ENCODE data around the gene PIP5K1C. TPM values are rescaled to one million over a fixed set of nuclear protein-coding genes. Genes with fewer than 3 reads are reported as not detected.

Gene PIP5K1C
- total and polyA plus RNA-seq, 9 of the 15 experiments (the other 6 are each of a cell fraction or from before 2014, with no cell fraction given): 0.38 to 22.1 (median 4.1) TPM

DNA sequence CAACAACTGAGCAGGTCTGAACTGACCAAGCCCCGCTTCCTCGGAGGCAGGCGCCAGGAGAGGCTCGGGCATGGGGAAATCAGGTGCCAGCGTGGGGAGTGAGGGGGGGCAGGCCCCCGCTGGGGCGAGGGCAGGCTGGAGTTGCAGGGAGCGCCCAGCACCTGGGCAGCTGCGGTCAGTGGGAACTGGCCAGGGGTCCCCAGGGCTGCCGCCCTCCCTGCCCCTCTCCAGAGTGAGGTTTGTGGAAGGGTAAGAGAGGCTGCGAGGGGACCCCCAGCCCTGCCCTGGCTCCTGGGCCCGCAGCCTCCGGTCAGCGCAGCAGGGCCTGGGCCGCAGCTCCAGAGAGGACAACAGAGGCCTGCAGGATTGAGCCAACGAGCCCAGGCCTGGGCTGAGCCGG lies 32.5 kb downstream of the PIP5K1C start:
- H2AFZ ChIP-seq (ENCODE audit: low read depth, low read length): no peak overlapping the region
- TF ChIP-seq MED1 (CRISPR knock-in tag; IDR thresholded peaks at IDR 0.05; ENCODE audit: borderline replicate concordance) (no peak), GABPB2 (CRISPR knock-in tag; conservative IDR thresholded peaks at IDR 0.05) (no peak), ZNF224 (CRISPR knock-in tag; IDR thresholded peaks at IDR 0.05) (no peak), TAL1 (IDR thresholded peaks at IDR 0.05) (no peak), RBM14 (IDR thresholded peaks at IDR 0.05; ENCODE audit: borderline replicate concordance, insufficient read depth, low read depth, low read length) (no peak), MAFK (IDR thresholded peaks at IDR 0.05; ENCODE audit: low read length) (no peak), KLF10 (CRISPR knock-in tag; IDR thresholded peaks at IDR 0.05) (no peak), CXXC5 (CRISPR knock-in tag; IDR thresholded peaks at IDR 0.05) (no peak)
- TF ChIP-seq, protein P1, sequence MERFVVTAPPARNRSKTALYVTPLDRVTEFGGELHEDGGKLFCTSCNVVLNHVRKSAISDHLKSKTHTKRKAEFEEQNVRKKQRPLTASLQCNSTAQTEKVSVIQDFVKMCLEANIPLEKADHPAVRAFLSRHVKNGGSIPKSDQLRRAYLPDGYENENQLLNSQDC (CRISPR knock-in tag; IDR thresholded peaks at IDR 0.05): no peak
- TF ChIP-seq, protein P2, sequence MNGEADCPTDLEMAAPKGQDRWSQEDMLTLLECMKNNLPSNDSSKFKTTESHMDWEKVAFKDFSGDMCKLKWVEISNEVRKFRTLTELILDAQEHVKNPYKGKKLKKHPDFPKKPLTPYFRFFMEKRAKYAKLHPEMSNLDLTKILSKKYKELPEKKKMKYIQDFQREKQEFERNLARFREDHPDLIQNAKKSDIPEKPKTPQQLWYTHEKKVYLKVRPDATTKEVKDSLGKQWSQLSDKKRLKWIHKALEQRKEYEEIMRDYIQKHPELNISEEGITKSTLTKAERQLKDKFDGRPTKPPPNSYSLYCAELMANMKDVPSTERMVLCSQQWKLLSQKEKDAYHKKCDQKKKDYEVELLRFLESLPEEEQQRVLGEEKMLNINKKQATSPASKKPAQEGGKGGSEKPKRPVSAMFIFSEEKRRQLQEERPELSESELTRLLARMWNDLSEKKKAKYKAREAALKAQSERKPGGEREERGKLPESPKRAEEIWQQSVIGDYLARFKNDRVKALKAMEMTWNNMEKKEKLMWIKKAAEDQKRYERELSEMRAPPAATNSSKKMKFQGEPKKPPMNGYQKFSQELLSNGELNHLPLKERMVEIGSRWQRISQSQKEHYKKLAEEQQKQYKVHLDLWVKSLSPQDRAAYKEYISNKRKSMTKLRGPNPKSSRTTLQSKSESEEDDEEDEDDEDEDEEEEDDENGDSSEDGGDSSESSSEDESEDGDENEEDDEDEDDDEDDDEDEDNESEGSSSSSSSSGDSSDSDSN (IDR thresholded peaks at IDR 0.05; ENCODE audit: borderline replicate concordance in 1 of 2, low read depth in 2 of 2, low read length in 2 of 2): no peak
- TF ChIP-seq, protein P3, sequence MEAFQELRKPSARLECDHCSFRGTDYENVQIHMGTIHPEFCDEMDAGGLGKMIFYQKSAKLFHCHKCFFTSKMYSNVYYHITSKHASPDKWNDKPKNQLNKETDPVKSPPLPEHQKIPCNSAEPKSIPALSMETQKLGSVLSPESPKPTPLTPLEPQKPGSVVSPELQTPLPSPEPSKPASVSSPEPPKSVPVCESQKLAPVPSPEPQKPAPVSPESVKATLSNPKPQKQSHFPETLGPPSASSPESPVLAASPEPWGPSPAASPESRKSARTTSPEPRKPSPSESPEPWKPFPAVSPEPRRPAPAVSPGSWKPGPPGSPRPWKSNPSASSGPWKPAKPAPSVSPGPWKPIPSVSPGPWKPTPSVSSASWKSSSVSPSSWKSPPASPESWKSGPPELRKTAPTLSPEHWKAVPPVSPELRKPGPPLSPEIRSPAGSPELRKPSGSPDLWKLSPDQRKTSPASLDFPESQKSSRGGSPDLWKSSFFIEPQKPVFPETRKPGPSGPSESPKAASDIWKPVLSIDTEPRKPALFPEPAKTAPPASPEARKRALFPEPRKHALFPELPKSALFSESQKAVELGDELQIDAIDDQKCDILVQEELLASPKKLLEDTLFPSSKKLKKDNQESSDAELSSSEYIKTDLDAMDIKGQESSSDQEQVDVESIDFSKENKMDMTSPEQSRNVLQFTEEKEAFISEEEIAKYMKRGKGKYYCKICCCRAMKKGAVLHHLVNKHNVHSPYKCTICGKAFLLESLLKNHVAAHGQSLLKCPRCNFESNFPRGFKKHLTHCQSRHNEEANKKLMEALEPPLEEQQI (IDR thresholded peaks at IDR 0.05): no peak
- POLR2A ChIA-PET: interaction anchor here (0.6 to 1.5 kb wide), 4 partner anchors 22 to 681 kb away, joined by 3 to 4 read pairs (median 3); partner anchors contain the start of gene TJP3
- peak overlapping the region in 1 of 2 experiments; percentile 69; a peak in 2 of 4 replicates for H3K9ac ChIP-seq (ENCODE audit: insufficient read depth in 1 of 2, low read depth in 2 of 2, low read length in 2 of 2)
- no peak for ATAC-seq
- no peak overlapping the region for H3K4me2 ChIP-seq (ENCODE audit: insufficient read depth, low read length)
- H3K4me3 ChIP-seq: no peak overlapping the region
- H3K36me3 ChIP-seq (ENCODE audit: control insufficient read depth, insufficient read depth, low read length): peaks cover 40% of the 10 kb centered on the region; the same call in 2 of the 3 replicates
- H3K4me1 ChIP-seq (replicated peaks in 1 of 2; ENCODE audit: control insufficient read depth in 2 of 2, insufficient read depth in 2 of 2, low read length in 2 of 2): peaks cover 34 to 80% of the 10 kb centered on the region in 2 experiments
- no peaks in the 10 kb centered on the region for H3K9me3 ChIP-seq (replicated peaks; ENCODE audit: control insufficient read depth, insufficient read depth, low read depth, low read length)
- no peaks in the 10 kb centered on the region for H3K9me1 ChIP-seq (ENCODE audit: control insufficient read depth, insufficient read depth, low read length)
- no TSS peak for BruUV-seq (replicated peaks)
- FAIRE-seq: no peak
- intact Hi-C loops (cut with micrococcal nuclease): loop anchor here (2.0 kb wide), 1 partner anchor 33 kb away; the partner anchor contains the start of gene PIP5K1C
- in situ Hi-C loops (cut with MboI): no loop called here
- peak overlapping the region; percentile 5; the same call in 1 of the 3 replicates for H3K27ac ChIP-seq (ENCODE audit: extremely low read depth, low read depth, low read length)
- 94% methylated on average over 14 of the region's 17 CpGs for WGBS (ENCODE audit: insufficient coverage, low coverage, missing lambda C conversion rate)
- H3K27me3 ChIP-seq (ENCODE audit: control insufficient read depth in 2 of 2, insufficient read depth in 2 of 2, low read length in 2 of 2): no peaks in the 10 kb centered on the region
- no peak for DNase-seq (ENCODE audit: extremely low read depth in 1 of 4, low spot score in 3 of 4)
- peaks cover 11% of the 10 kb centered on the region; the same call in 1 of the 2 replicates for H4K20me1 ChIP-seq (replicated peaks; ENCODE audit: control insufficient read depth, insufficient read depth, low read length)
- CTCF ChIA-PET (ENCODE audit: low intra/inter-chr PET ratio): interaction anchor here (0.6 to 1.0 kb wide), 2 partner anchors 32 to 38 kb away, joined by 3 to 4 read pairs; partner anchors contain the start of gene PIP5K1C
- peaks cover 42% of the 10 kb centered on the region for H3K79me2 ChIP-seq (ENCODE audit: control insufficient read depth, insufficient read depth, low read length)
